H9 (cell line): Measurements from ENCODE around the gene LGALS8. TPM values are rescaled to one million over a fixed set of nuclear protein-coding genes. Genes with fewer than 3 reads are reported as not detected.

Source experiments
- DNase-seq: peaks from one replicate; pipeline ENCODE4 v3.0.0-alpha.2; 2017
- H2AFZ ChIP-seq: one replicate; pipeline ENCODE4 v1.6.1; 2013; ENCODE audit warnings: mild to moderate bottlenecking, low read length, control low read depth, moderate library complexity
- H2AK5ac ChIP-seq: 2 replicates; pipeline ENCODE4 v1.6.1; 2013; ENCODE audit warnings: low read length, control low read depth, mixed read lengths; ENCODE audit not compliant: insufficient read length
- H2BK120ac ChIP-seq: one replicate; pipeline ENCODE4 v1.6.1; 2013; ENCODE audit warnings: low read depth, mild to moderate bottlenecking, low read length, control low read depth, inconsistent platforms; ENCODE audit not compliant: poor library complexity, severe bottlenecking
- H2BK12ac ChIP-seq: 2 replicates; pipeline ENCODE4 v1.6.1; 2013; ENCODE audit warnings: low read length, control low read depth, mixed read lengths, low read depth; ENCODE audit not compliant: insufficient read length
- H2BK15ac ChIP-seq: 2 replicates; pipeline ENCODE4 v1.6.1; 2013; ENCODE audit warnings: low read depth, low read length, control low read depth
- H2BK20ac ChIP-seq: one replicate; pipeline ENCODE4 v1.6.1; 2013; ENCODE audit warnings: low read depth, mild to moderate bottlenecking, low read length, control low read depth, inconsistent platforms; ENCODE audit not compliant: poor library complexity, severe bottlenecking
- H2BK5ac ChIP-seq: 2 replicates; pipeline ENCODE4 v1.6.1; 2013; ENCODE audit warnings: low read length, control low read depth, mixed read lengths; ENCODE audit not compliant: insufficient read length
- H3K14ac ChIP-seq: 2 replicates; pipeline ENCODE4 v1.6.1; 2013; ENCODE audit warnings: low read length, control low read depth; ENCODE audit not compliant: insufficient read depth
- H3K18ac ChIP-seq: 2 replicates; pipeline ENCODE4 v1.6.1; 2013; ENCODE audit warnings: low read depth, mild to moderate bottlenecking, mixed read lengths, low read length, control low read depth; ENCODE audit not compliant: insufficient read length
- H3K23ac ChIP-seq: 2 replicates; pipeline ENCODE4 v1.6.1; 2013; ENCODE audit warnings: low read length, control low read depth, mixed read lengths, low read depth; ENCODE audit not compliant: insufficient read length
- H3K23me2 ChIP-seq: 2 replicates; pipeline ENCODE4 v1.6.1; 2013; ENCODE audit warnings: low read depth, mild to moderate bottlenecking, mixed read lengths, low read length, control low read depth; ENCODE audit not compliant: insufficient read length, poor library complexity, severe bottlenecking
- H3K27ac ChIP-seq: 2 replicates; pipeline ENCODE4 v1.5.1; 2013; ENCODE audit warnings: low read length, control low read depth, mixed read lengths, low read depth; ENCODE audit not compliant: insufficient read length
- H3K27me3 ChIP-seq: 2 replicates; pipeline ENCODE4 v1.6.1; 2013; ENCODE audit warnings: low read length, control low read depth, inconsistent platforms; ENCODE audit not compliant: insufficient read depth
- H3K4ac ChIP-seq: 2 replicates; pipeline ENCODE4 v1.6.1; 2013; ENCODE audit warnings: low read depth, mild to moderate bottlenecking, control low read depth, inconsistent platforms, low read length, moderate library complexity
- H3K4me1 ChIP-seq: 2 replicates; pipeline ENCODE4 v1.6.1; 2013; ENCODE audit warnings: low read length, control low read depth, inconsistent platforms; ENCODE audit not compliant: insufficient read depth
- H3K4me2 ChIP-seq: 2 replicates; pipeline ENCODE4 v1.6.1; 2013; ENCODE audit warnings: low read length, control low read depth, mixed read lengths; ENCODE audit not compliant: insufficient read length, insufficient read depth
- H3K56ac ChIP-seq: 2 replicates; pipeline ENCODE4 v1.6.1; 2013; ENCODE audit warnings: low read depth, mild to moderate bottlenecking, mixed read lengths, low read length, control low read depth; ENCODE audit not compliant: insufficient read length
- H3K79me1 ChIP-seq: 2 replicates; pipeline ENCODE4 v1.6.1; 2013; ENCODE audit warnings: low read depth, mild to moderate bottlenecking, moderate library complexity, low read length, control low read depth, inconsistent platforms; ENCODE audit not compliant: insufficient read depth, poor library complexity, severe bottlenecking
- H3K79me2 ChIP-seq: 2 replicates; pipeline ENCODE4 v1.6.1; 2013; ENCODE audit warnings: low read length, control low read depth, inconsistent platforms; ENCODE audit not compliant: insufficient read depth
- H3K9ac ChIP-seq: 2 replicates; pipeline ENCODE4 v1.6.1; 2013; ENCODE audit warnings: low read length, control low read depth, mixed read lengths; ENCODE audit not compliant: insufficient read length; ENCODE audit errors: extremely low read depth
- H3K9me3 ChIP-seq: one replicate; pipeline ENCODE4 v1.6.1; 2013; ENCODE audit warnings: low read depth, low read length, inconsistent platforms; ENCODE audit not compliant: control insufficient read depth
- H3T11ph ChIP-seq: one replicate; pipeline ENCODE4 v1.6.1; 2013; ENCODE audit warnings: mild to moderate bottlenecking, low read length, control low read depth, inconsistent platforms
- H4K20me1 ChIP-seq: one replicate; pipeline ENCODE4 v1.6.1; 2013; ENCODE audit not compliant: control insufficient read depth, insufficient read length, insufficient read depth
- H4K5ac ChIP-seq: 2 replicates; pipeline ENCODE4 v1.6.1; 2013; ENCODE audit warnings: low read depth, mild to moderate bottlenecking, mixed read lengths, low read length, control low read depth; ENCODE audit not compliant: insufficient read length
- H4K8ac ChIP-seq: replicated peaks from 2 replicates; pipeline ENCODE4 v1.6.1; 2013; ENCODE audit warnings: low read length, control low read depth, mixed read lengths, low read depth; ENCODE audit not compliant: insufficient read length
- H4K91ac ChIP-seq: 2 replicates; pipeline ENCODE4 v1.6.1; 2013; ENCODE audit warnings: low read depth, mild to moderate bottlenecking, moderate library complexity, mixed read lengths, low read length, control low read depth; ENCODE audit not compliant: insufficient read length
- H3K27ac Mint-ChIP-seq, 3 experiments: 2 replicates in 2 of 3; 3 replicates in 1 of 3; pipeline ENCODE4 v1.8.0; 2020 to 2021; ENCODE audit warnings: mixed read lengths in 3 of 3, mild to moderate bottlenecking in 1 of 3, moderate library complexity in 1 of 3
- H3K27me3 Mint-ChIP-seq: 2 replicates; pipeline ENCODE4 v1.8.0; 2021; ENCODE audit warnings: low read depth, mild to moderate bottlenecking, moderate library complexity, mixed read lengths
- H3K36me3 Mint-ChIP-seq, 3 experiments: 2 replicates in 2 of 3; 3 replicates in 1 of 3; pipeline ENCODE4 v1.8.0; 2020 to 2021; ENCODE audit warnings: low read depth in 3 of 3, mixed read lengths in 3 of 3; ENCODE audit not compliant: insufficient read depth in 1 of 3
- H3K4me1 Mint-ChIP-seq, 2 experiments: 2 replicates each; pipeline ENCODE4 v1.8.0; 2020; ENCODE audit warnings: mixed read lengths in 2 of 2
- H3K4me3 Mint-ChIP-seq, 2 experiments: 2 replicates in 1 of 2; 3 replicates in 1 of 2; pipeline ENCODE4 v1.8.0; 2020 to 2021; ENCODE audit warnings: mild to moderate bottlenecking in 2 of 2, mixed read lengths in 2 of 2, moderate library complexity in 1 of 2
- H3K9me3 Mint-ChIP-seq, 2 experiments: 2 replicates in 1 of 2; 3 replicates in 1 of 2; pipeline ENCODE4 v1.8.0; 2020; ENCODE audit warnings: mild to moderate bottlenecking in 2 of 2, mixed read lengths in 2 of 2, moderate library complexity in 1 of 2
- WGBS: extraction: QIAGEN DNeasy Blood & Tissue Kit; methylation state at CpG from one replicate; pipeline ENCODE4 v1.1.7; 2013; ENCODE audit warnings: missing lambda C conversion rate, low lambda C conversion rate, mixed read lengths; ENCODE audit not compliant: insufficient read length; ENCODE audit errors: extremely low coverage; 5-methylcytosine and 5-hydroxymethylcytosine counted together
- total RNA-seq: library from RNA; stranded (reverse); gene quantifications from 2 replicates; pipeline ENCODE4 v1.2.1, GENCODE V29; 2021
- TF ChIP-seq, protein P1 (sequence below): fragments of 200-600 bp; sonication (generic); conservative IDR thresholded peaks from 3 replicates; pipeline ENCODE4 v1.8.0; 2021; ENCODE audit warnings: antibody characterized with exemption, mild to moderate bottlenecking

Gene LGALS8
- total RNA-seq, 1 experiment from 2014 or later, result 14.2 TPM

DNA sequence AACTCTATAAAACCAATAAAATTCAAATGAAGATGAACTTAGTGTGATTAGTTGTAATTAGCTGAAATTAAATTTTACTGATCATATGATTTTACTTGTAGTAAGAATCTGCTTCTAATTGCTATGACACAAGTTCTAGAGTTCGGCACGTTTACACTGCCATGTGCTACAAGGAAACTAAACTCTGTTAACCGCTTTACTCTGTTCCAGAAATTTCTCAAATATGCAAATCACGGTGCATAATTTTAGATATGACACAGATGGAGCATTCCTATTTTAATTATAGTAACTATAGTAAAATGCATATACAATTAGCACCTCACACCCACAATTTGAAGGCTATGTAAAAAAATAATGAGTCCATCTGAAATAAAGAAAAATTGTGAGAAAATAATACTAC, 65.7 kb downstream of the LGALS8 start:
- Histone ChIP-seq H3K9ac (no peak overlapping the region), H4K8ac (no peak overlapping the region), H3K9me3 (no peaks in the 10 kb centered on the region), H3K14ac (no peak overlapping the region), H3K79me2 (no peaks in the 10 kb centered on the region), H2BK120ac (no peak overlapping the region), H2BK15ac (no peak overlapping the region), H3K4ac (no peak overlapping the region), H3K18ac (no peak overlapping the region), H4K5ac (no peak overlapping the region), H3K23ac (no peak overlapping the region), H4K20me1 (no peaks in the 10 kb centered on the region), H2AFZ (no peak overlapping the region), H3K23me2 (no peaks in the 10 kb centered on the region), H2BK20ac (no peak overlapping the region), H2AK5ac (no peak overlapping the region), H3T11ph (no peak overlapping the region), H3K56ac (no peak overlapping the region), H4K91ac (no peak overlapping the region), H3K27ac (no peak overlapping the region), H3K79me1 (no peaks in the 10 kb centered on the region), H3K4me1 (no peaks in the 10 kb centered on the region), H2BK12ac (no peak overlapping the region), H3K27me3 (no peaks in the 10 kb centered on the region), H3K4me2 (no peak overlapping the region), H2BK5ac (no peak overlapping the region)
- H3K9me3 Mint-ChIP-seq, result no peaks in the 10 kb centered on the region
- H3K4me3 Mint-ChIP-seq, result no peak overlapping the region
- no peak overlapping the region for H3K27ac Mint-ChIP-seq
- H3K36me3 Mint-ChIP-seq, result peaks cover 30 to 86% (median 64%) of the 10 kb centered on the region in 3 experiments; a peak in 6 of 7 replicates
- TF ChIP-seq, protein P1, sequence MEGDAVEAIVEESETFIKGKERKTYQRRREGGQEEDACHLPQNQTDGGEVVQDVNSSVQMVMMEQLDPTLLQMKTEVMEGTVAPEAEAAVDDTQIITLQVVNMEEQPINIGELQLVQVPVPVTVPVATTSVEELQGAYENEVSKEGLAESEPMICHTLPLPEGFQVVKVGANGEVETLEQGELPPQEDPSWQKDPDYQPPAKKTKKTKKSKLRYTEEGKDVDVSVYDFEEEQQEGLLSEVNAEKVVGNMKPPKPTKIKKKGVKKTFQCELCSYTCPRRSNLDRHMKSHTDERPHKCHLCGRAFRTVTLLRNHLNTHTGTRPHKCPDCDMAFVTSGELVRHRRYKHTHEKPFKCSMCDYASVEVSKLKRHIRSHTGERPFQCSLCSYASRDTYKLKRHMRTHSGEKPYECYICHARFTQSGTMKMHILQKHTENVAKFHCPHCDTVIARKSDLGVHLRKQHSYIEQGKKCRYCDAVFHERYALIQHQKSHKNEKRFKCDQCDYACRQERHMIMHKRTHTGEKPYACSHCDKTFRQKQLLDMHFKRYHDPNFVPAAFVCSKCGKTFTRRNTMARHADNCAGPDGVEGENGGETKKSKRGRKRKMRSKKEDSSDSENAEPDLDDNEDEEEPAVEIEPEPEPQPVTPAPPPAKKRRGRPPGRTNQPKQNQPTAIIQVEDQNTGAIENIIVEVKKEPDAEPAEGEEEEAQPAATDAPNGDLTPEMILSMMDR, result no peak
- no peaks in the 10 kb centered on the region for H3K27me3 Mint-ChIP-seq
- H3K4me1 Mint-ChIP-seq, result no peaks in the 10 kb centered on the region
- no peak for DNase-seq
- no CpG with 5 or more reads among the region's 4 CpGs for WGBS
